ENCODE results near the gene RER1.

The RER1 gene

GRCh38 chr1:2422523-2422922 lies 30.9 kb downstream of the RER1 start:
- H3K4me3 ChIP-seq (ENCODE audit: low read depth, low read length) = no peak overlapping the region
- in situ Hi-C loops (cut with HindIII; ENCODE audit: low sequenced_read_pairs) = no loop called here
- TF ChIP-seq, protein P1, sequence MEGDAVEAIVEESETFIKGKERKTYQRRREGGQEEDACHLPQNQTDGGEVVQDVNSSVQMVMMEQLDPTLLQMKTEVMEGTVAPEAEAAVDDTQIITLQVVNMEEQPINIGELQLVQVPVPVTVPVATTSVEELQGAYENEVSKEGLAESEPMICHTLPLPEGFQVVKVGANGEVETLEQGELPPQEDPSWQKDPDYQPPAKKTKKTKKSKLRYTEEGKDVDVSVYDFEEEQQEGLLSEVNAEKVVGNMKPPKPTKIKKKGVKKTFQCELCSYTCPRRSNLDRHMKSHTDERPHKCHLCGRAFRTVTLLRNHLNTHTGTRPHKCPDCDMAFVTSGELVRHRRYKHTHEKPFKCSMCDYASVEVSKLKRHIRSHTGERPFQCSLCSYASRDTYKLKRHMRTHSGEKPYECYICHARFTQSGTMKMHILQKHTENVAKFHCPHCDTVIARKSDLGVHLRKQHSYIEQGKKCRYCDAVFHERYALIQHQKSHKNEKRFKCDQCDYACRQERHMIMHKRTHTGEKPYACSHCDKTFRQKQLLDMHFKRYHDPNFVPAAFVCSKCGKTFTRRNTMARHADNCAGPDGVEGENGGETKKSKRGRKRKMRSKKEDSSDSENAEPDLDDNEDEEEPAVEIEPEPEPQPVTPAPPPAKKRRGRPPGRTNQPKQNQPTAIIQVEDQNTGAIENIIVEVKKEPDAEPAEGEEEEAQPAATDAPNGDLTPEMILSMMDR (IDR thresholded peaks at IDR 0.05; ENCODE audit: low read depth, low read length) = no peak
- DNase-seq (ENCODE audit: low read depth, low spot score) = no peak

- no peak for DNase-seq (ENCODE audit: low read depth, low spot score)
- in situ Hi-C loops (cut with HindIII; ENCODE audit: low sequenced_read_pairs) = no loop called here
- no peak overlapping the region for H3K4me3 ChIP-seq (ENCODE audit: low read depth, low read length)
- TF ChIP-seq, protein P1 (IDR thresholded peaks at IDR 0.05; ENCODE audit: low read depth, low read length) = no peak
Observed at GRCh38 chr1:2425892-2426291, 34.3 kb downstream of the RER1 start.

GRCh38 chr1:2426540-2426939 lies 34.9 kb downstream of the RER1 start:
- no peak for DNase-seq (ENCODE audit: low read depth, low spot score)
- no peak overlapping the region for H3K4me3 ChIP-seq (ENCODE audit: low read depth, low read length)
- in situ Hi-C loops (cut with HindIII; ENCODE audit: low sequenced_read_pairs) = no loop called here
- TF ChIP-seq, protein P1 (IDR thresholded peaks at IDR 0.05; ENCODE audit: low read depth, low read length) = no peak

DNA sequence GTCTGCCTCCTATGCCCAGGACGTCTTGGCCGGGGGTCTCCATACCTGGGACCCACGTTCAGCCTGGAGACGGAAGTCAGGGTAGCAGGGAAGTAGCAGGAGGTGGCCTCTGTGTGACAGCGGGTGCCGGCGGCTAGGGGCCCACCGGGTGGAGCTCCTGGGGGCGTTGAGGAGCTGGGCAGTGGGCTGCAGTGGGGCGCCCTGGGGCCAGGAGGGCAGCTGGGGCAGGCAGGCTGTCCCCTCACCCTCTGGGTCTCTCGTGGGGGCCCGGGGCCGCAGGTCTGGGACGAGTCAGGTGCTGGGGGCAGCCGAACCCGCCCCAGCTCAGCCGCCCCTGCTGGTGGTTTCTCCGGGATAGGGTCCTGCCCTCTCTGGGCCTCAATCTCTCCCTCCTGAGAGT lies 35.4 kb downstream of the RER1 start:
- no peak for DNase-seq (ENCODE audit: low read depth, low spot score)
- H3K4me3 ChIP-seq (ENCODE audit: low read depth, low read length) = no peak overlapping the region
- in situ Hi-C loops (cut with HindIII; ENCODE audit: low sequenced_read_pairs) = no loop called here
- TF ChIP-seq, protein P1 (IDR thresholded peaks at IDR 0.05; ENCODE audit: low read depth, low read length) = no peak

GRCh38 chr1:2427976-2428375 lies 36.3 kb downstream of the RER1 start:
- no peak for DNase-seq (ENCODE audit: low read depth, low spot score)
- TF ChIP-seq, protein P1 (IDR thresholded peaks at IDR 0.05; ENCODE audit: low read depth, low read length) = no peak
- H3K4me3 ChIP-seq (ENCODE audit: low read depth, low read length) = no peak overlapping the region
- in situ Hi-C loops (cut with HindIII; ENCODE audit: low sequenced_read_pairs) = no loop called here

DNA sequence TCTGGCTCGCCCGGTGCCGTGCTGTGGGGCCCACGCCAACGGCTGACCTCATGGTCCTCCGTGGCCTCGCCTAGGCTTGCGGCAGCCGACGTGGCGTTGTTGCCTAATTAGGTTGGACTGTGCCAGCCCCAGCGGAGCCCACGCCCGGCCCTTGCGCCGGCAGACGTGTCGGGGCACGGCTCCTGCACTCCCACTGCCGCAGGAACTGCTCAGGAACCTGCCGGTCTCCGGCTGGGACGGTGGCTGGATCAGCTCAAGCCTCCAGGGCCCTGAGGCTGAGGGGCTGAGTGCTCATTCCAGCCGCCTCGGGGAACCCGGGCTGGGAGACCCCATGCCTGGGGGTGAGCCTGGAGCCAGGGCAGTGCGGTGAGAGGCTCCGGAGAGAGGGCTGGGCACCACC lies 36.8 kb downstream of the RER1 start:
- no peak for DNase-seq (ENCODE audit: low read depth, low spot score)
- no peak overlapping the region for H3K4me3 ChIP-seq (ENCODE audit: low read depth, low read length)
- in situ Hi-C loops (cut with HindIII; ENCODE audit: low sequenced_read_pairs) = no loop called here
- TF ChIP-seq, protein P1 (IDR thresholded peaks at IDR 0.05; ENCODE audit: low read depth, low read length) = no peak

Data from astrocyte of the spinal cord (primary cell).